ENCODE results near the gene PMVK. TPM values are rescaled to one million over a fixed set of nuclear protein-coding genes. Genes with fewer than 3 reads are reported as not detected.

PMVK gene
- total and polyA plus RNA-seq, 2 of the 4 experiments (the other 2 are of a cell fraction), result 9.0 to 28.1 TPM

DNA sequence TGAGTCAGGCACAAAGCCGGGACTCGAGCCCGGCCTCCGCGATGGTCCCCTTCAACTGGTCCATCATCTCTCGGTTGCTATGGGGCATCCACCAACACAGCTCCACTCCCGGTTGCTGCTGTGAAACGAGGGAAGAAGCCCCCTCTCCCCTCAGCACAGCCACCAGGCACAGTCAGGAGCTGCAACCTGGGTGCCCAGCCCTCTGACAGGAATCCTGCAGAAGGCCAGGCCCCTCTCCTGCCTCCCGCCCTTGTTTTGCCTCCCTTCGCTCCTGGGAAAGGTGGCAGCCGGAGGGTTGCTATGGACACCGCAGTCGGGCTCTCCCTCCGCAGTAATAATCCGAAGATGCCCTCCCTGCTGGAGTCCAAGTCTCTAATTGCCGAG is 57.5 kb downstream of the PMVK start:
- H3K36me3 ChIP-seq (ENCODE audit: control insufficient read depth, insufficient read depth, low read length), result no peaks in the 10 kb centered on the region
- H4K20me1 ChIP-seq (ENCODE audit: insufficient read depth, low read length), result no peaks in the 10 kb centered on the region
- no peak for TF ChIP-seq POLR2A (IDR thresholded peaks at IDR 0.05; ENCODE audit: low read depth, low read length)
- no peak for TF ChIP-seq CHD1 (IDR thresholded peaks at IDR 0.05; ENCODE audit: low read depth, low read length)
- no peak for TF ChIP-seq RFX5 (IDR thresholded peaks at IDR 0.05; ENCODE audit: low read depth, low read length)
- TF ChIP-seq CTCF (conservative IDR thresholded peaks at IDR 0.05; ENCODE audit: low read depth, low read length), result no peak
- no peak for TF ChIP-seq RCOR1 (IDR thresholded peaks at IDR 0.05; ENCODE audit: insufficient replicate concordance, low read length)
- no peak for TF ChIP-seq USF2 (IDR thresholded peaks at IDR 0.05; ENCODE audit: low read depth, low read length)
- TF ChIP-seq MAFK (IDR thresholded peaks at IDR 0.05; ENCODE audit: low read depth, low read length), result no peak
- no peak for TF ChIP-seq MXI1 (IDR thresholded peaks at IDR 0.05; ENCODE audit: borderline replicate concordance, low read depth, low read length)
- TF ChIP-seq MAZ (IDR thresholded peaks at IDR 0.05; ENCODE audit: borderline replicate concordance, low read depth, low read length), result no peak
- TF ChIP-seq RAD21 (IDR thresholded peaks at IDR 0.05; ENCODE audit: low read length), result no peak
- WGBS, 2 experiments (ENCODE audit: extremely low coverage in 2 of 2, insufficient read length in 1 of 2), result 60% methylated on average over 6 of the region's 16 CpGs; no CpG with 5 or more reads in 1 of the 2 experiments
- H4K5ac ChIP-seq (ENCODE audit: low read depth, low read length), result no peak overlapping the region
- no peak overlapping the region for H2BK20ac ChIP-seq (ENCODE audit: low read depth, low read length)
- POLR2A ChIA-PET (ENCODE audit: unreplicated experiment), result interaction anchor here (0.6 kb wide), 1 partner anchor 154 kb away, joined by 4 read pairs; no protein-coding TSS in a partner anchor
- H3K27me3 ChIP-seq (ENCODE audit: control insufficient read depth, insufficient read depth, low read length), result peaks cover 65% of the 10 kb centered on the region
- CTCF ChIA-PET, result interaction anchor here (0.6 to 2.1 kb wide), 9 partner anchors 10 to 319 kb away, joined by 3 to 9 read pairs (median 4); no protein-coding TSS in a partner anchor
- H3K9me3 ChIP-seq (ENCODE audit: control insufficient read depth, insufficient read depth, low read length), result no peaks in the 10 kb centered on the region
- no peak overlapping the region for H3K18ac ChIP-seq (ENCODE audit: low read depth, low read length)
- no peak overlapping the region for H3K9ac ChIP-seq (ENCODE audit: low read depth, low read length)
- H3K9me1 ChIP-seq (ENCODE audit: insufficient read depth, low read length), result no peaks in the 10 kb centered on the region
- H4K91ac ChIP-seq (ENCODE audit: insufficient read depth, low read depth, low read length), result no peak overlapping the region
- no peak overlapping the region for H4K8ac ChIP-seq (ENCODE audit: low read depth in 2 of 2, low read length in 2 of 2)
- ATAC-seq (ENCODE audit: low read depth) (no peak), DNase-seq (no peak)
- no peak overlapping the region for H3K56ac ChIP-seq (ENCODE audit: extremely low read depth, insufficient read depth, low read length)
- no peak overlapping the region for H3K4ac ChIP-seq (ENCODE audit: low read depth, low read length)
- in situ Hi-C loops (cut with MboI; ENCODE audit: low sequenced_read_pairs) (no loop called here), dilution Hi-C loops (cut with HindIII; ENCODE audit: low sequenced_read_pairs, unreplicated experiment) (no loop called here), intact Hi-C loops (cut with micrococcal nuclease) (loop anchor here (5.0 to 10.0 kb wide), 2 partner anchors 184 to 272 kb away; partner anchors contain the start of gene ADAR)
- no peak overlapping the region for H2AK9ac ChIP-seq (replicated peaks; ENCODE audit: low read depth, low read length, poor library complexity)
- BruUV-seq (replicated peaks), result no TSS peak
- H2BK120ac ChIP-seq (ENCODE audit: low read depth, low read length), result no peak overlapping the region
- no peak overlapping the region for H2BK15ac ChIP-seq (ENCODE audit: low read depth, low read length)
- H3K4me3 ChIP-seq (ENCODE audit: insufficient read depth, low read depth, low read length), result no peak overlapping the region
- no peak overlapping the region for H3K4me2 ChIP-seq (ENCODE audit: low read depth, low read length)
- no peak overlapping the region for H3K23ac ChIP-seq (ENCODE audit: low read depth, low read length)
- no peak overlapping the region for H2AFZ ChIP-seq (replicated peaks; ENCODE audit: low read length, poor library complexity)
- H3K79me1 ChIP-seq (ENCODE audit: low read depth in 1 of 2, low read length in 2 of 2), result no peaks in the 10 kb centered on the region
- no peak overlapping the region for H2AK5ac ChIP-seq (ENCODE audit: low read depth, low read length)
- H3K27ac ChIP-seq (ENCODE audit: insufficient read depth, low read length), result no peak overlapping the region
- peaks cover 1% of the 10 kb centered on the region; the same call in 1 of the 2 replicates for H3K4me1 ChIP-seq (ENCODE audit: control insufficient read depth, insufficient read depth, low read length)
- no peak overlapping the region for H3K14ac ChIP-seq (replicated peaks; ENCODE audit: low read depth, low read length)
- H2BK5ac ChIP-seq (ENCODE audit: low read depth, low read length, poor library complexity, severe bottlenecking), result no peak overlapping the region

All from IMR-90 (cell line).